Measurements from ENCODE around the gene MPRIP. TPM values are rescaled to one million over a fixed set of nuclear protein-coding genes. Genes with fewer than 3 reads are reported as not detected.

MPRIP gene
- total RNA-seq, 1 donor from 2014 or later, result 161 TPM

DNA sequence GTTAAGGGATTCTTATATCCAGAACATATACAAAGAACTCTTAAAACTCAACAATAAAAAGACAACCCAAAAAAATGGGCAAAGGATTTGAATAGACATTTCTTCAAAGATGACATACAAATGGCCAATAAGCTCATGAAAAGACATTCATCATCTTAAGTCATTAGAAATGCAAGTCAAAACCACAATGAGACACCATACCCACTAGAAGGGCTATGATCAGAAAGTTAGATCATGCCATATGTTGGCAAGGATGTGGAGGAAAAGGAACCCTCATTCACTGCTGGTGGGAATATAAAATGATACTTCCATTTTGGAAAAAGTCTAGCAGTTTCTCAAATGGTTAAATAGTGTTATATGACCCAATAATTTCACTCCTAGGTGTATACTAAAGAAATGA lies 154.5 kb downstream of the MPRIP start:
- H3K9me3 Mint-ChIP-seq, result no peaks in the 10 kb centered on the region
- no peaks in the 10 kb centered on the region for H3K27me3 Mint-ChIP-seq
- no peak overlapping the region for H3K27ac Mint-ChIP-seq
- DNase-seq, result no peak
- H3K4me3 Mint-ChIP-seq, result no peak overlapping the region
- intact Hi-C loops (cut with micrococcal nuclease), result no loop called here
- peaks cover 7% of the 10 kb centered on the region for H3K4me1 Mint-ChIP-seq
- peaks cover 20% of the 10 kb centered on the region for H3K36me3 Mint-ChIP-seq (ENCODE audit: low read depth)

DNA sequence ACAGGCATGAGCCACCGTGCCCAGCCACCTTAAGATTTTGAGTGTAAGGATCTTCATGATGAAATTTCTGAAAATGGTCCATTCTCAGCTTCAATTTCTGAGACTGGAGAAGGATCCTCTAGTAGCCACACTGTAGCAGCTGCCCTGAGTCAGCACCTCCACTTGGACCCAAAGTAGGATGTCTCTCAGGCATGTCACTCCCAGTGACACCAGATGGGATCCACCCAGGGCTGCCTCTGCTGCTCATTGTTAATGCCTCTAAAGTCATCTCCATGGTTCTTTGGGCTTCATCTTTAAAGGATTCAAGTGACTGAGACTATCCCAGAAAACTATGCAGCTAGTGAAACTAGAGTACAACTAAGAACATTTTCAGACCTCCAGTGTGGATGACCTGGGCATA lies 156.0 kb downstream of the MPRIP start:
- Mint-ChIP-seq H3K27me3 (no peaks in the 10 kb centered on the region), H3K9me3 (no peaks in the 10 kb centered on the region), H3K36me3 (ENCODE audit: low read depth) (peaks cover 28% of the 10 kb centered on the region), H3K4me3 (no peak overlapping the region), H3K27ac (no peak overlapping the region), H3K4me1 (peaks cover 7% of the 10 kb centered on the region)
- DNase-seq, result no peak
- intact Hi-C loops (cut with micrococcal nuclease), result no loop called here

DNA sequence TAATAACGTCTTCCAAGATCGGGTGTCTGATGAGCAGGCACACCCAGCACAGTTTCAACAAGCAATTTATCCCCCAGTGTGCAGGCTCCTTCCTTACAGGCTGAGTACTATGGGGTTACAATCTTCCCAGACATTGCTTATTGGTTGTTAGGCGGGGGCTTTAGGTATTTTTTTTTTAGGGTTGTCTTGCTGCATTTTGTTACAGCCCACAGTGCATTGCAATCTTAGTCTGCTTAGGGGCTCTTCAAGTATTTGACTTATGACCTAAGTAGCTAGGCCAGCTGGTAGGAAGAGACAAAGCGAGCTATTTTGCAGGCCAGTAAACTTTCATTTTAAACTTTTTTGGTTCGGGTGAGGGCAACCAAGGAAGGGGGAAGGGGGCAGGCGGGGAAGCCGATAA lies 158.1 kb downstream of the MPRIP start:
- no peak for DNase-seq
- Mint-ChIP-seq H3K36me3 (ENCODE audit: low read depth) (peaks cover 43% of the 10 kb centered on the region), H3K4me3 (no peak overlapping the region), H3K9me3 (no peaks in the 10 kb centered on the region), H3K27ac (no peak overlapping the region), H3K27me3 (no peaks in the 10 kb centered on the region), H3K4me1 (peaks cover 18% of the 10 kb centered on the region)
- intact Hi-C loops (cut with micrococcal nuclease), result no loop called here

DNA sequence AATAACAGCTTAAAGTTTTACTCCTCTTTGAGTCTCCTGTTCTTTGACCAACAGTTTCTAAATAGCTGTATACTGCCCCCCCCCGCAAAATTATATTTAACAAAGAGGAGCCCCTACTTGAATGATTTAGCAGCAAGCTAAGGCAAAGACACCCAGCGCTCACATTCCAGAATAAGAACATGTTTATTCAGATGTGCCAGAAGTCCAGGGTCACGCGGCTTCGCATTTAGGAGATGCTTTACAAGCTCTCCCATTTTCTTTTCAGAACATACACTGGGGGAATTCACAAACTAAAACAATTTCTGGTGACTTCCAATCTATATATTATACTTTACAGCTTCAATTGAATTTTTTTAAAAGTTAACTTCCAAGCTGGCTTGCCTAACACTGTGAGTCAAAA lies 158.6 kb downstream of the MPRIP start:
- peaks cover 18% of the 10 kb centered on the region for H3K4me1 Mint-ChIP-seq
- peaks cover 44% of the 10 kb centered on the region for H3K36me3 Mint-ChIP-seq (ENCODE audit: low read depth)
- intact Hi-C loops (cut with micrococcal nuclease), result no loop called here

DNA sequence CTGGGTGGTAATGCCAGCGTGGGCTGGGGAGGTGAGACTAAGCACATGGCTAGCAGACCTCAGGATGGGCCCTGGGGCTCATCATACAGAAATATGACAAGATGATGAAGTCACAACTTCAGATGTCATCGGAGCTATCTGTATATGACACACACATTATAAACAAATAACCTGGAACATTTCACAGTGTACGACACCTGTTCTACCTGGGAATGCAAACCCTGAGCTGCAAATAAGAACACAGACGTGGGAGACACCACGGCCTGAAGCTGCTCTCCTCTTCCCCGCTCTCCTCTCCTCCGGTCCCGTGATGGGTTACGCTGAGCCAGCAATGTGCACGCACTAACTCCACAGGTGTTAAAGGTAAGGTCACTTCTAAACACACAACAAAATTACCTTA lies 159.0 kb downstream of the MPRIP start:
- no peak for DNase-seq
- peaks cover 44% of the 10 kb centered on the region for H3K36me3 Mint-ChIP-seq (ENCODE audit: low read depth)
- H3K4me1 Mint-ChIP-seq, result peaks cover 18% of the 10 kb centered on the region
- intact Hi-C loops (cut with micrococcal nuclease), result no loop called here
- H3K9me3 Mint-ChIP-seq, result no peaks in the 10 kb centered on the region
- H3K27ac Mint-ChIP-seq, result no peak overlapping the region
- no peaks in the 10 kb centered on the region for H3K27me3 Mint-ChIP-seq
- H3K4me3 Mint-ChIP-seq, result no peak overlapping the region

More for the DNA sequence above, 158.6 kb downstream of the MPRIP start:
- Mint-ChIP-seq H3K27me3 (no peaks in the 10 kb centered on the region), H3K4me3 (no peak overlapping the region), H3K27ac (no peak overlapping the region), H3K9me3 (no peaks in the 10 kb centered on the region)
- no peak for DNase-seq

DNA sequence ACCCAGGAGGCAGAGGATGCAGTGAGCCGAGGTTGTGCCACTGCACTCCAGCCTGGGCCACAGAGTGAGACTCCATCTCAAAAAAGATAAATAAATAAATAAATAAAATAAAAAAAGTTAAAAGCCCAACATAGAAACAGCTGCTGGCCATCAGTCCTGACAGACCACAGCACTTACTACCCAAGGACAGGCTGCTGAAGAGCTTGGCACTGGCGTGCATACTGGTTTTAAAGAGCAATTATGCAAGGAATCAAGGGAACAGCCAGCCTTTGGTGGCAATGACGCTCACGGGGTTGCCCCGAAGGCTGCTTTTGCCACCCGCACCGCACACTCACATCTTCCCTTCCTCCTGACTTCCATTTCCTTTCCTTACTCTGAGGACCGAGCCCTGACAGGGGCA lies 159.7 kb downstream of the MPRIP start:
- H3K4me3 Mint-ChIP-seq, result no peak overlapping the region
- H3K9me3 Mint-ChIP-seq, result no peaks in the 10 kb centered on the region
- H3K36me3 Mint-ChIP-seq (ENCODE audit: low read depth), result peaks cover 44% of the 10 kb centered on the region

DNA sequence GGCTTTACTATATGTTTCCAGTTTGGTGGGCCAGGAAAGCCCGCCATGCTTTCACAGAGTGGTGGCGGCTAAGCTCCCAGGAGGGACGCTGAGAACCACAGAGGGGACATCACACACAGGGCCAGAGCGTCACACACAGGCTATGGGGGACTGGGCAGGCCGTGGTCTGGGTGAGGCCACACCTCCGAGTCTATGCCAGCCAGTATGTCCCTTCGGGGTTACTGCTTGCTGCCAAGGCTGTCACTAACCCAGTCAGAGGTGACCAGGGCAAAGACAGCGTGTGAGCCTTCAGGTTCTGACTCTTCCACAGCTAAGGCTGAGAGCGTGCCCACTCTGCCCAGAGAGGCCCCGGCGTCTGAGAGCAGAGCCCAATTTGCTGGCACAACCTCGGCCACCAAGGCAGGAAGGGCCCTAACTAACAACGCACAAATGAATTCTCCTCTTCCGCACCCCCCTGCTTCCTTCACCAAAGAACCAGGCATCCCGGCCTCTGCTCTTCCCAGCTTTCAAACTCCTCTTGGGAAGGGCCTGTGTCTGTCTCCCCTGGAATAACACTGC lies 161.0 kb downstream of the MPRIP start:
- Mint-ChIP-seq H3K9me3 (no peaks in the 10 kb centered on the region), H3K4me1 (peaks cover 11% of the 10 kb centered on the region), H3K4me3 (no peak overlapping the region), H3K27ac (no peak overlapping the region), H3K36me3 (ENCODE audit: low read depth) (peaks cover 36% of the 10 kb centered on the region), H3K27me3 (no peaks in the 10 kb centered on the region)
- DNase-seq, result no peak
- intact Hi-C loops (cut with micrococcal nuclease), result no loop called here

More for the DNA sequence above, 159.7 kb downstream of the MPRIP start:
- DNase-seq, result no peak
- Mint-ChIP-seq H3K27ac (no peak overlapping the region), H3K27me3 (no peaks in the 10 kb centered on the region), H3K4me1 (peaks cover 18% of the 10 kb centered on the region)
- intact Hi-C loops (cut with micrococcal nuclease), result no loop called here

DNA sequence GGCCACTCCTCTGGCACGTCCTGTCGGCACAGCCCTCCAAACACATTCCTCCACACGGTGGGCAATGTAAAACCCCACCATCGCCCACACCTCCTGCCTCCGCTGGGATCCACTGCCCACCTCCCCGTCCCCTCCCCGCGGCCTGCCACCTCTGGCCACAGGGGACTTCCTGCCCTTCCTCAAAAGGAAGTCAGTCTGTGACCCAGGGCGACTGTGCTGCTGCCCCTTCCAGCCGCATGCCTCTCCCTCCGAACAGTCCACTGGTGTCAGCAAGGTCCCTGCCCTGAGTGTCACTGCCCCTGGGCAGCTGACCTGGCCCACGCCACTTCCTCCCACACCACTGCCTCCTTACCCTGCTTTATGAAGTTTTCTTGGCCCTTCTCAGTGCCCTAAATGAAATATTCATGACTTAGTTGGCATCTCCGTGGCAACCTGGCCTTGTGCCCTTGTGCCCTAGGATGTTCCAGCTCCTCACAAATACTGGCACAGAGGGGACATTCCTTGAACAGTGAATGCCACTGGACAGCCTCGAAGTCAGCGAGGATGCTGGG lies 161.9 kb downstream of the MPRIP start:
- intact Hi-C loops (cut with micrococcal nuclease), result no loop called here
- H3K36me3 Mint-ChIP-seq (ENCODE audit: low read depth), result peaks cover 34% of the 10 kb centered on the region
- no peak for DNase-seq
- H3K4me3 Mint-ChIP-seq, result peak overlapping the region; percentile 90
- H3K27ac Mint-ChIP-seq, result peak overlapping the region; percentile 96
- H3K4me1 Mint-ChIP-seq, result peaks cover 11% of the 10 kb centered on the region
- no peaks in the 10 kb centered on the region for H3K27me3 Mint-ChIP-seq
- H3K9me3 Mint-ChIP-seq, result no peaks in the 10 kb centered on the region

DNA sequence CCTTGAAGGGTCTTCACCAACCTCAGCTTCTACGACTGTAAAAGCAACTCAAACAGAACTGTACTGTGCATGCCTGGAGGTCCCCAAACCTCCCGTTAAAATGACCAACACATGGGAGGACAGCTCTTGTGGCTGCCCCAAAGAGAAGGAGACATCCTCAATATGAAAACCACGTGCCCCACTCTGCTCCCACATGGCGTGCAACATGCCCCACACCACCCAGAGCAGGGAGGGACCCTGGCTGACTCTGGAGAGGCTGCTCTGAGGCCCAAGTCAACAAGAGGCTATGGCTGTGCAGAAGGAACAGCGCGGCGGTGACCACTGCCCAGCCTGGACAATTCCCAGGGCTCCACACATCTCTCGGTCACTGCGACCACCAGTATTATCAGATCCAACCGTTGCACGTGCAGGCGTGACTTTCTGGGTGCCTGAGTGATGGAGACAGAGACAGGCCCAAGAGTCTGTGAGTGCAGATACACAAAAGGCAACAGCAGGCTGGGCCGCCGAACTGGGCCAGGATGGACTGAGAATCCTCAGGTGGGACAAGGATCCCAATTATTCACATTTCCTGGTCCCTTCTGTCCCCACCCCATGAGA lies 162.5 kb downstream of the MPRIP start:
- Mint-ChIP-seq H3K27ac (peak overlapping the region; percentile 96), H3K4me3 (peak overlapping the region; percentile 90), H3K27me3 (no peaks in the 10 kb centered on the region), H3K36me3 (ENCODE audit: low read depth) (peaks cover 34% of the 10 kb centered on the region), H3K4me1 (peaks cover 11% of the 10 kb centered on the region), H3K9me3 (no peaks in the 10 kb centered on the region)
- DNase-seq, result no peak
- intact Hi-C loops (cut with micrococcal nuclease), result loop anchor here (5.0 kb wide), 1 partner anchor 78 kb away; the partner anchor contains the start of gene COPS3

DNA sequence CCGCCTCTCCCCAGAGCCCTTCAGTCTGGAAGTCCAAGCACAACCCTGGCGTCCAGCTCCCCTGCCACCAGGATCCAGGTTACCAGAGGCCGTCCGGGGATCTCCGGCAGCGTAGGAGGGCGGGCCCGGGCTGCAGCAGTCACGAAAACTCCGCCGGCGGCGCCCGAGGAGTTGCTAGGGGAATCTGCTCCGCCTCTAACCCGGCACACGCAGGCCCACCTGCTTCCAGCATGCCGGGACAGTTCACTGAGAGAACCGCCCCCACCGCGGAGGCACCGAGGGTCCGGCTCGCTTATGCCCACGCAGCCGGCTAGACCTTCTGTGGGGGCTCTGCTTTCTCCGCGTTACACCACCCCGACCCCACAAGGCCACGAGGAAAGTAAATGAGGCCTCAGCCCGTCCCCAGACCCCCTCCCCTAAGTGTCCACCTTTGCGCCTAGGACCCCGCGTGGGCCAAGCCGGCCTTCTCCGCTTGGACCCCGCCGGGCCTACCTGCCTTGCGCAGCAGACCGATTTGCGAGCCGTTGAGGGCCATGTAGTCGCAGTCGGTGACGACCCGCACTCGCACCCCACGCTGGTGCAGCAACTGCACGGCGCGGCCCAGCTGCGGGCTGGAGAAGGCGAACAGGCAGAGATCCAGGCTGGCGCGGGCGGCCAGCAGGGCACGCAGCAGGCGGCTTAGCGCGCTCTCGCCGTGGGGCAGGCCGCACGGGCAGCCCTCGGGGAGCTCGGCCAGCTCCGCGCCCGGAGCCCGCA lies 163.3 kb downstream of the MPRIP start:
- H3K27ac Mint-ChIP-seq, result peak overlapping the region; percentile 96
- peaks cover 31% of the 10 kb centered on the region for H3K36me3 Mint-ChIP-seq (ENCODE audit: low read depth)
- H3K27me3 Mint-ChIP-seq, result no peaks in the 10 kb centered on the region
- intact Hi-C loops (cut with micrococcal nuclease), result loop anchor here (5.0 kb wide), 1 partner anchor 77 kb away; the partner anchor contains the start of gene COPS3
- H3K4me3 Mint-ChIP-seq, result peak overlapping the region; percentile 90
- H3K9me3 Mint-ChIP-seq, result no peaks in the 10 kb centered on the region
- DNase-seq, result peak; percentile 83
- peaks cover 11% of the 10 kb centered on the region for H3K4me1 Mint-ChIP-seq

DNA sequence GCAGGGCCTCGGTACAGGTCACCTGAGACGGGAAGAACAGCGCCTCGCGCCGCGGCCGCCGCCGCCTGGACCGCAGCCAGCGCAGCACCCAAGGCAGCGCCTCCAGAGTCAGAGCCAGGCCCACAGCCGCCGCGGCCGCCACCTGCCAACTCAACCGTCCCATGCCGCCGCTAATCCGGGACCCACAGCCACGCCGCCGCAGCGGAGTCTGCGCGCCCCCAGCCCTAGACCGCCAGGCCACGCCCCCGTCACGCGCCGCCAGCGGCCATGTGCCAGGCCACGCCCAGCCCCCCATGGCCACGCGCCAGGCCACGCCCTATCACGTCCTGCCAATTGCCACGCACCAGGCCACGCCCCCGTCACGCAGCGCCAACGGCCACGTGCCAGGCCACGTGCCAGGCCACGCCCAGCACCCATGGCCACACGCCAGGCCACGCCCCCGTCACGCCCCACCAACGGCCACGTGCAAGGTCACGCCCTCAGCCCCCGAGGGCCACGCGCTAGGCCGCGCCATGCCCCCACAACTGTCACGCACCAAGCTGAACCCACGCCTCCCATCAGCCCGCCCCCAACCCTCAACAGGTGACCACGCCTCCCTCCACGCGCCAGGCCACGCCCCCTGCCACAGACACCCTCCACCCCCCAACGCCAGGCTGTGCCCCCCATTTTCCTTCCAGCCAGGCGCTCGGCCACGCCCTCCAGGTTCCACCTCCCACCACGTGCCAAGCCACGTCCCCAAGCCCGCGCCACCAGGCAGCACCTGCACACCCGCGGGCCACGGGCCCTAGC lies 164.1 kb downstream of the MPRIP start, which contains the start of gene PLD6:
TSS of gene PLD6 (minus strand) at position 210 of the 789 bp plus-strand sequence. CDS start at position 163, 47 bp downstream.
- Mint-ChIP-seq H3K9me3 (no peaks in the 10 kb centered on the region), H3K4me1 (peaks cover 11% of the 10 kb centered on the region), H3K27ac (peak within 1 kb of the TSS; percentile 96), H3K36me3 (ENCODE audit: low read depth) (peaks cover 29% of the 10 kb centered on the region), H3K27me3 (no peaks in the 10 kb centered on the region), H3K4me3 (peak within 1 kb of the TSS; percentile 90)
- intact Hi-C loops (cut with micrococcal nuclease), result loop anchor here (5.0 kb wide), 1 partner anchor 76 kb away; the partner anchor contains the start of gene COPS3
- peak; percentile 96 for DNase-seq

DNA sequence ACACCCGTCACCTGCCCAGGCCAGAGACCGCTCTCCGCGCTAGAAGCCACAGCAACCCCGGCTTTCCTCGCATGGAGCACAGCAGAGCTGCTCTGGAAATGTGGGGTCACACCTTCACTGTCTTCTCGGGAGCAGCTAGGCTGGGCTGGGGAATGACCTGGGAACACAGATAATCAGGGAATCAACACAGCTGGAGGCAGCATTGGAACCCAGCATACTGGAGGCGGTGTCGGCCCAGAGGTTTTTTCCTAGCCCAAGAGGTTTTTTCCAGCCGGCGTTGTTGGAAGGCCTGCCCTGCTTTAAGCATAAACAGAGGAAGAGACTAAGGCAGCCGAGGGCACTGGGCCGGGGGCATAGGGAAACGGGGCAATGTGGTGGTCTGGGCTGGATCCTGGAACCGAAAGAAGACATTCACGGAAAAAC lies 164.7 kb downstream of the MPRIP start:
- Mint-ChIP-seq H3K27ac (peak overlapping the region; percentile 42), H3K4me3 (peak overlapping the region; percentile 60), H3K36me3 (ENCODE audit: low read depth) (peaks cover 26% of the 10 kb centered on the region), H3K27me3 (no peaks in the 10 kb centered on the region), H3K4me1 (peaks cover 11% of the 10 kb centered on the region), H3K9me3 (no peaks in the 10 kb centered on the region)
- intact Hi-C loops (cut with micrococcal nuclease), result loop anchor here (5.0 kb wide), 1 partner anchor 75 kb away; the partner anchor contains the start of gene COPS3
- DNase-seq, result no peak

DNA sequence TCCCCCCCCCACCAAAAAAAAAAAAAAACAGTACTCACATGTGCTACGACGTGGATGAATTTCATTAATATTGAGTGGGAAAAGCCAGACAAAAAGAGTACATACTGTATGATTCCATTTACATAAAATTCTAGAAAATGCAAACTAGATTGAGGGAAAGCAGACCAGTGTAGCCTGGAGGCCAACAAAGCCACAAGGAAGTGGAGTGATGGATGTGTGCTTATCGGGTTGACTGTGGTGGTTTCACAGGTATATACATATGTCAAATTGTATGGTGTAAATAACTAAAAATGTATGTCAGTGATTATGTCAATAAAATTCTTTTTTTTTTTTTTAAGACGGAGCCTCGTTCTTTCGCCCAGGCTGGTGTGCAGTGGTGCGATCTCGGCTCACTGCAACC lies 165.7 kb downstream of the MPRIP start:
- H3K4me1 Mint-ChIP-seq, result peaks cover 11% of the 10 kb centered on the region
- intact Hi-C loops (cut with micrococcal nuclease), result loop anchor here (5.0 kb wide), 1 partner anchor 74 kb away; the partner anchor contains the start of gene COPS3

More for the DNA sequence above, 165.7 kb downstream of the MPRIP start:
- DNase-seq, result no peak
- Mint-ChIP-seq H3K27me3 (no peaks in the 10 kb centered on the region), H3K9me3 (no peaks in the 10 kb centered on the region), H3K27ac (no peak overlapping the region), H3K4me3 (no peak overlapping the region), H3K36me3 (ENCODE audit: low read depth) (peaks cover 23% of the 10 kb centered on the region)
